Keratinocyte (primary cell): ENCODE measurements around the gene MAGI2. TPM values are rescaled to one million over a fixed set of nuclear protein-coding genes. Genes with fewer than 3 reads are reported as not detected.

ENCODE experiments used
- DNase-seq: peaks from one replicate; pipeline ENCODE4 v3.0.0-alpha.2; 2011; ENCODE audit warnings: low read depth, missing footprints, low spot score
- FAIRE-seq: peaks from 2 replicates; lab custom pipeline; 2011; peaks lifted over from hg19 to GRCh38; lab: Jason Lieb, UNC
- H2AFZ ChIP-seq: 2 replicates; pipeline ENCODE4 v1.6.0; 2012; ENCODE audit warnings: low read length, control low read depth, inconsistent platforms; ENCODE audit not compliant: control insufficient read depth
- H3K27ac ChIP-seq: 2 replicates; pipeline ENCODE4 v1.5.1; 2011; ENCODE audit warnings: low read length; ENCODE audit not compliant: control insufficient read depth, insufficient read depth
- H3K27me3 ChIP-seq: 3 replicates; pipeline ENCODE4 v1.6.0; 2011; ENCODE audit warnings: low read length; ENCODE audit not compliant: control insufficient read depth, insufficient read depth; ENCODE audit errors: extremely low read depth
- H3K36me3 ChIP-seq, 2 experiments: 2 replicates in 1 of 2; 3 replicates in 1 of 2; pipeline ENCODE4 v1.5.1; 2011; ENCODE audit warnings: low read length in 2 of 2, mild to moderate bottlenecking in 1 of 2; ENCODE audit not compliant: control insufficient read depth in 2 of 2, insufficient read depth in 2 of 2; ENCODE audit errors: extremely low read depth in 1 of 2
- H3K4me1 ChIP-seq: 3 replicates; pipeline ENCODE4 v1.5.1; 2011; ENCODE audit warnings: low read length; ENCODE audit not compliant: control insufficient read depth, insufficient read depth; ENCODE audit errors: extremely low read depth
- H3K4me2 ChIP-seq: 3 replicates; pipeline ENCODE4 v1.6.0; 2011; ENCODE audit warnings: low read depth, low read length; ENCODE audit not compliant: control insufficient read depth, insufficient read depth; ENCODE audit errors: extremely low read depth
- H3K4me3 ChIP-seq, 3 experiments: fragments of 200-600 bp in 1 of 3; sonication (generic) in 1 of 3; 2 replicates in 2 of 3; 3 replicates in 1 of 3; pipeline ENCODE4 v1.5.1; 2011 to 2016; ENCODE audit warnings: low read length in 3 of 3, mild to moderate bottlenecking in 3 of 3, control low read depth in 2 of 3, inconsistent platforms in 1 of 3, low read depth in 1 of 3, mixed read lengths in 1 of 3, mixed run types in 1 of 3, moderate library complexity in 1 of 3; ENCODE audit not compliant: control insufficient read depth in 2 of 3, insufficient read depth in 2 of 3; ENCODE audit errors: extremely low read depth in 1 of 3
- H3K79me2 ChIP-seq: 2 replicates; pipeline ENCODE4 v1.6.0; 2012; ENCODE audit warnings: low read length; ENCODE audit not compliant: control insufficient read depth, insufficient read depth
- H3K9ac ChIP-seq: 3 replicates; pipeline ENCODE4 v1.6.0; 2011; ENCODE audit warnings: low read length; ENCODE audit not compliant: control insufficient read depth, insufficient read depth; ENCODE audit errors: extremely low read depth
- H3K9me1 ChIP-seq: 3 replicates; pipeline ENCODE4 v1.6.0; 2011; ENCODE audit warnings: low read length; ENCODE audit not compliant: control insufficient read depth, insufficient read depth; ENCODE audit errors: extremely low read depth
- H3K9me3 ChIP-seq: 2 replicates; pipeline ENCODE4 v1.5.1; 2012; ENCODE audit warnings: low read depth, low read length; ENCODE audit not compliant: control insufficient read depth
- H4K20me1 ChIP-seq: 3 replicates; pipeline ENCODE4 v1.6.0; 2011; ENCODE audit warnings: low read length; ENCODE audit not compliant: control insufficient read depth, insufficient read depth; ENCODE audit errors: extremely low read depth
- EZH2 ChIP-seq: IDR thresholded peaks from one replicate; pipeline ENCODE4 v1.6.1; 2012; ENCODE audit warnings: inconsistent platforms, mild to moderate bottlenecking, low read length, moderate library complexity
- dilution Hi-C: fragments of 300-500 bp; cut with MboI; formaldehyde crosslinking; loops from one replicate; pipeline ENCODE4 v1.7.0; 2020; ENCODE audit warnings: low sequenced_read_pairs; ENCODE audit not compliant: extremely low pct_ligation_motif_present
- polyA plus RNA-seq, 5 experiments: library from polyadenylated mRNA; depleted of rRNA in 3 of 5; stranded (reverse) in 3 of 5; stranded (forward) in 1 of 5; unstranded in 1 of 5; fragments of >200 nt; gene quantifications; 1 replicate in 1 of 5; 2 replicates in 3 of 5; 3 replicates in 1 of 5; pipeline versions ENCODE4 v1.2.1 to v1.2.3, GENCODE V29; 2011 to 2012; ENCODE audit warnings: missing spikeins in 2 of 5, low read depth in 1 of 5, low replicate concordance in 1 of 5
- TF ChIP-seq, protein P1 (sequence below), 3 experiments: IDR thresholded peaks in 1 of 3; conservative IDR thresholded peaks in 1 of 3; optimal IDR thresholded peaks in 1 of 3; 2 replicates in 2 of 3; 3 replicates in 1 of 3; pipeline versions ENCODE3 to v1.5.1; 2011; ENCODE audit warnings: low read length in 3 of 3, mild to moderate bottlenecking in 3 of 3, moderate library complexity in 2 of 3, control low read depth in 1 of 3, inconsistent platforms in 1 of 3; ENCODE audit not compliant: insufficient read depth in 2 of 3; ENCODE audit errors: extremely low read depth in 1 of 3

MAGI2 gene
- polyA plus RNA-seq, 1 donor (not counting 4 experiments of a cell fraction or from before 2014, with no cell fraction given): 0.07 TPM

DNA sequence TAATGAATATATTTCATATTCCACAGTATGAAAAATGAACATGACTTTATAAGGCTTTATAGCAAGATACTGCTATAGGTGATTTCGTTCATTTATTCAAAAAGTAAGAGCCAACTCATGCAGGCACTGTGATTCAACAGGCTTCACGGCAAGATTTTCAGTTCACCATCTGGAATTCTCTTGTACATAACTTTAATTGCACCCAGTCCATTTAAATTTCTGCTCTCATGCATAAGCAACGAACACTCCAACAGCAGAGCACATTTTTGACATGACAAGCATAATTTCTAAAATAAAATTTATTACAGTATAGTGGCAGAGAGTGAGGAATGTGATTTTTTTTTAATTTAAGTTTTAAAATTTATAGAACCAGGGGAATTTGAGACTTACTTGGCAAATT is 1218.8 kb downstream of the MAGI2 start:
- H4K20me1 ChIP-seq: no peaks in the 10 kb centered on the region
- no peaks in the 10 kb centered on the region for H3K9me1 ChIP-seq
- no peak overlapping the region for H3K4me2 ChIP-seq
- H3K9ac ChIP-seq: no peak overlapping the region
- H3K79me2 ChIP-seq: no peaks in the 10 kb centered on the region
- dilution Hi-C loops: no loop called here
- TF ChIP-seq, protein P1, sequence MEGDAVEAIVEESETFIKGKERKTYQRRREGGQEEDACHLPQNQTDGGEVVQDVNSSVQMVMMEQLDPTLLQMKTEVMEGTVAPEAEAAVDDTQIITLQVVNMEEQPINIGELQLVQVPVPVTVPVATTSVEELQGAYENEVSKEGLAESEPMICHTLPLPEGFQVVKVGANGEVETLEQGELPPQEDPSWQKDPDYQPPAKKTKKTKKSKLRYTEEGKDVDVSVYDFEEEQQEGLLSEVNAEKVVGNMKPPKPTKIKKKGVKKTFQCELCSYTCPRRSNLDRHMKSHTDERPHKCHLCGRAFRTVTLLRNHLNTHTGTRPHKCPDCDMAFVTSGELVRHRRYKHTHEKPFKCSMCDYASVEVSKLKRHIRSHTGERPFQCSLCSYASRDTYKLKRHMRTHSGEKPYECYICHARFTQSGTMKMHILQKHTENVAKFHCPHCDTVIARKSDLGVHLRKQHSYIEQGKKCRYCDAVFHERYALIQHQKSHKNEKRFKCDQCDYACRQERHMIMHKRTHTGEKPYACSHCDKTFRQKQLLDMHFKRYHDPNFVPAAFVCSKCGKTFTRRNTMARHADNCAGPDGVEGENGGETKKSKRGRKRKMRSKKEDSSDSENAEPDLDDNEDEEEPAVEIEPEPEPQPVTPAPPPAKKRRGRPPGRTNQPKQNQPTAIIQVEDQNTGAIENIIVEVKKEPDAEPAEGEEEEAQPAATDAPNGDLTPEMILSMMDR (optimal IDR thresholded peaks at IDR 0.05 in 1 of 3, IDR thresholded peaks at IDR 0.05 in 1 of 3, conservative IDR thresholded peaks at IDR 0.05 in 1 of 3; ENCODE audit: extremely low read depth in 1 of 3, insufficient read depth in 2 of 3, low read length in 3 of 3): no peak
- TF ChIP-seq EZH2: no peak
- H3K4me1 ChIP-seq: no peaks in the 10 kb centered on the region
- H3K27me3 ChIP-seq: no peaks in the 10 kb centered on the region
- no peaks in the 10 kb centered on the region for H3K9me3 ChIP-seq
- no peaks in the 10 kb centered on the region for H3K36me3 ChIP-seq
- H2AFZ ChIP-seq: no peak overlapping the region
- H3K27ac ChIP-seq: no peak overlapping the region
- no peak overlapping the region for H3K4me3 ChIP-seq
- DNase-seq (no peak), FAIRE-seq (no peak)

DNA sequence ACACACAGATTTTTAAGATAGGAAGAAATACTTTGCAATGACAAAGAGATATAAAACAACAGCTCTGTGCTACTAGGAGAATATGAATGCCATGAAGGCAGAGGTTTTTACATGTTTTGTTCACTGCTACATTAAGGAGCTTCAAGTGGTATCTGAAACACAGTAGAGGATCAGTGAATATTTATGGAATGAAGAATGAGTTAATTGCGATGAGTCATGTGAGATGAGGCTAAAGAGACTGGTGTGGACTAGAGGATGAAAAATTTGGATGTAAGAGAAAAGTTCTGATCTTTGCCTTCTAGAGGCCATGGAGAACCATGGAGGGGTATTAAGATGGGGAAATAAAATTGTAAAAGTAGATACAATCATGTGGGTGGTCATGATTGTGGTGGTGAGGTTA is 1220.7 kb downstream of the MAGI2 start:
- H3K4me3 ChIP-seq: no peak overlapping the region
- H3K4me1 ChIP-seq: no peaks in the 10 kb centered on the region
- no peaks in the 10 kb centered on the region for H3K9me3 ChIP-seq
- FAIRE-seq: no peak
- dilution Hi-C loops: no loop called here
- H3K4me2 ChIP-seq: no peak overlapping the region
- TF ChIP-seq, protein P1 (optimal IDR thresholded peaks at IDR 0.05 in 1 of 3, IDR thresholded peaks at IDR 0.05 in 1 of 3, conservative IDR thresholded peaks at IDR 0.05 in 1 of 3; ENCODE audit: extremely low read depth in 1 of 3, insufficient read depth in 2 of 3, low read length in 3 of 3): no peak
- no peak for TF ChIP-seq EZH2
- no peaks in the 10 kb centered on the region for H4K20me1 ChIP-seq
- no peaks in the 10 kb centered on the region for H3K9me1 ChIP-seq
- no peak for DNase-seq
- H2AFZ ChIP-seq: no peak overlapping the region
- no peaks in the 10 kb centered on the region for H3K79me2 ChIP-seq
- H3K27me3 ChIP-seq: no peaks in the 10 kb centered on the region
- no peaks in the 10 kb centered on the region for H3K36me3 ChIP-seq
- H3K9ac ChIP-seq: no peak overlapping the region
- no peak overlapping the region for H3K27ac ChIP-seq
